Vagina (tissue), 2 donors: Measurements from ENCODE around the gene TAF1. TPM values are rescaled to one million over a fixed set of nuclear protein-coding genes. Genes with fewer than 3 reads are reported as not detected.

Experiments
- DNase-seq, 2 donors: peaks; one replicate each; pipeline ENCODE4 v3.0.0-alpha.2; 2017; ENCODE audit errors: extremely low spot score in 2 of 2
- H3K27ac ChIP-seq: fragments of 200-600 bp; sonication (generic); one replicate; pipeline ENCODE4 v1.5.1; 2019
- H3K27me3 ChIP-seq: fragments of 200-600 bp; sonication (generic); one replicate; pipeline ENCODE4 v1.5.1; 2019
- H3K36me3 ChIP-seq, 2 donors: fragments of 200-600 bp; sonication (generic); one replicate each; pipeline ENCODE4 v1.5.1; 2017 to 2019
- H3K4me1 ChIP-seq: fragments of 200-600 bp; sonication (generic); one replicate; pipeline ENCODE4 v1.5.1; 2019
- H3K4me3 ChIP-seq, 2 donors: fragments of 200-600 bp; sonication (generic); 1 replicate in 1 of 2; 2 replicates in 1 of 2; pipeline ENCODE4 v1.5.1; 2016 to 2019
- H3K9me3 ChIP-seq: fragments of 200-600 bp; sonication (generic); one replicate; pipeline ENCODE4 v1.5.1; 2019
- CTCF ChIP-seq, 3 experiments: fragments of 450-650 bp in 2 of 3; fragments of 200-600 bp in 1 of 3; sonication (generic) in 1 of 3; IDR thresholded peaks; one replicate each; pipeline ENCODE4 v1.5.1; 2017 to 2019; ENCODE audit warnings: antibody characterized with exemption in 3 of 3, mild to moderate bottlenecking in 2 of 3, moderate library complexity in 2 of 3
- POLR2A ChIP-seq, 2 donors: fragments of 450-650 bp; IDR thresholded peaks; one replicate each; pipeline ENCODE4 v1.6.1; 2017; ENCODE audit warnings: antibody characterized with exemption in 2 of 2, mild to moderate bottlenecking in 2 of 2, moderate library complexity in 2 of 2
- POLR2AphosphoS5 ChIP-seq, 2 donors: sonication (generic); formaldehyde crosslinking; IDR thresholded peaks; one replicate each; pipeline ENCODE4 v1.9.0; 2017; ENCODE audit warnings: antibody characterized with exemption in 2 of 2, mild to moderate bottlenecking in 2 of 2, low read depth in 1 of 2; ENCODE audit not compliant: insufficient read depth in 1 of 2
- intact Hi-C: fragments of 100-400 bp; cut with DNase I; formaldehyde crosslinking; loops from one replicate; pipeline ENCODE4 v1.15.1; 2023
- total RNA-seq: library from RNA; depleted of rRNA; stranded (reverse); fragments of >200 nt; gene quantifications from one replicate; pipeline ENCODE4 v1.2.3, GENCODE V29; 2016

TAF1 gene
- total RNA-seq, 1 donor from 2014 or later = 49.8 TPM

GRCh38 chrX:71464968-71465367 is 98.8 kb downstream of the TAF1 start:
- DNase-seq = no peak
- Histone ChIP-seq H3K36me3 (peaks cover 0 to 10% of the 10 kb centered on the region in 2 donors), H3K4me3 (no peak overlapping the region), H3K27me3 (no peaks in the 10 kb centered on the region), H3K4me1 (no peaks in the 10 kb centered on the region), H3K9me3 (no peaks in the 10 kb centered on the region), H3K27ac (no peak overlapping the region)
- TF ChIP-seq POLR2A (IDR thresholded peaks at IDR 0.05) (no peak), CTCF (IDR thresholded peaks at IDR 0.05) (no peak), POLR2AphosphoS5 (IDR thresholded peaks at IDR 0.05; ENCODE audit: insufficient read depth in 1 of 2, low read depth in 1 of 2) (no peak)
- intact Hi-C loops = no loop called here

DNA sequence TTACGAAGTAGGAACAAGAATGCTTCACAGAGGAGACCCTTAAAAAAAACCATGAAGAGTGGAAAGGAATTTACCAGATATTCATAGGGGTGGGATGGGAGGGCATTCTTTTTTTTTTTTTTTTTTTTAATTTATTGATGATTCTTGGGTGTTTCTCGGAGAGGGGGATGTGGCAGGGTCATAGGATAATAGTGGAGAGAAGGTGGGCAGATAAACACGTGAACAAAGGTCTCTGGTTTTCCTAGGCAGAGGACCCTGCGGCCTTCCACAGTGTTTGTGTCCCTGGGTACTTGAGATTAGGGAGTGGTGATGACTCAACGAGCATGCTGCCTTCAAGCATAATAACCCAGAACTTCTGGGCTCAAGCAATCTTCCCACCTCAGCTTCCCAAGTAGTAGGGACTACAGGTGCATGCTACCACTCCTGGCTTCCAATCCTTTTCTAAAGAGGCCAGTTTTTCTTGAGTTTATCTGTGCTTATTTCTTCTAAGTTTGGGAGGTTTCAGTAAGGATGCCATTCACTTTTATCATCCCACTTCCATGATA is 100.9 kb downstream of the TAF1 start:
- Histone ChIP-seq H3K9me3 (no peaks in the 10 kb centered on the region), H3K4me3 (no peak overlapping the region), H3K27ac (no peak overlapping the region), H3K27me3 (no peaks in the 10 kb centered on the region), H3K36me3 (peaks cover 0 to 5% of the 10 kb centered on the region in 2 donors), H3K4me1 (no peaks in the 10 kb centered on the region)
- DNase-seq = no peak
- no peak for TF ChIP-seq CTCF (IDR thresholded peaks at IDR 0.05)
- intact Hi-C loops = no loop called here

GRCh38 chrX:71475785-71476540 is 109.8 kb downstream of the TAF1 start:
- no peaks in the 10 kb centered on the region for H3K27me3 ChIP-seq
- no peak for DNase-seq
- no peak overlapping the region for H3K4me3 ChIP-seq
- no peak overlapping the region for H3K27ac ChIP-seq
- H3K9me3 ChIP-seq = no peaks in the 10 kb centered on the region
- intact Hi-C loops = no loop called here
- no peak for TF ChIP-seq POLR2A (IDR thresholded peaks at IDR 0.05)
- TF ChIP-seq CTCF (IDR thresholded peaks at IDR 0.05) = no peak
- TF ChIP-seq POLR2AphosphoS5 (IDR thresholded peaks at IDR 0.05; ENCODE audit: insufficient read depth in 1 of 2, low read depth in 1 of 2) = no peak
- no peaks in the 10 kb centered on the region for H3K4me1 ChIP-seq
- no peaks in the 10 kb centered on the region for H3K36me3 ChIP-seq

- DNase-seq = no peak
- no peak overlapping the region for H3K27ac ChIP-seq
- no peaks in the 10 kb centered on the region for H3K36me3 ChIP-seq
- no peaks in the 10 kb centered on the region for H3K9me3 ChIP-seq
- H3K27me3 ChIP-seq = no peaks in the 10 kb centered on the region
- TF ChIP-seq POLR2A (IDR thresholded peaks at IDR 0.05) = no peak
- TF ChIP-seq POLR2AphosphoS5 (IDR thresholded peaks at IDR 0.05; ENCODE audit: insufficient read depth in 1 of 2, low read depth in 1 of 2) = no peak
- TF ChIP-seq CTCF (IDR thresholded peaks at IDR 0.05) = no peak
- H3K4me3 ChIP-seq = no peak overlapping the region
- intact Hi-C loops = no loop called here
- H3K4me1 ChIP-seq = no peaks in the 10 kb centered on the region
Observed at GRCh38 chrX:71482228-71482958, 116.2 kb downstream of the TAF1 start.

DNA sequence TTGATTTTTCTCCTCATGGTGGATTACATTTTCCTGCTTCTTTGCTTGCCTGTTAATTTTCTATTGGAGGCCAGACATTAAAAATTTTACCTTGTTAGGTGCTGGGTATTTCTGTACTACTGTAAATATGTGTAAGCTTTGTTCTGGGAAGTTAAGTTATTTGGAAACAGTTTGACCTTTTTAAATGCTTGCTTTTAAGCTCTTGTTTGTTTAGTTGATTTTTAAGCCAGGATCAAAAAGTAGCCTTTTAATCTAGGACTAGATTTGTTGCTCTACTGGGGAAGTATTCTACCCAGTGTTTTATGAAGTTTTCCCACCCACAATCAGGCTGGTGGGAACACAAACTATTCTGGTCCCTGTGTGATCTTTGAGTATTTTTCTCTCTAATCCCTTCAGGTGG is 121.7 kb downstream of the TAF1 start:
- DNase-seq = no peak
- Histone ChIP-seq H3K9me3 (no peaks in the 10 kb centered on the region), H3K27ac (no peak overlapping the region), H3K27me3 (no peaks in the 10 kb centered on the region), H3K4me3 (no peak overlapping the region), H3K36me3 (no peaks in the 10 kb centered on the region), H3K4me1 (no peaks in the 10 kb centered on the region)
- intact Hi-C loops = no loop called here
- no peak for TF ChIP-seq POLR2A (IDR thresholded peaks at IDR 0.05)
- TF ChIP-seq POLR2AphosphoS5 (IDR thresholded peaks at IDR 0.05; ENCODE audit: insufficient read depth in 1 of 2, low read depth in 1 of 2) = no peak
- no peak for TF ChIP-seq CTCF (IDR thresholded peaks at IDR 0.05)
